Measurements from ENCODE around the gene PLPP7. TPM values are rescaled to one million over a fixed set of nuclear protein-coding genes. Genes with fewer than 3 reads are reported as not detected.

PLPP7 gene
- total RNA-seq, 4 donors from 2014 or later, result 3.8 to 14.0 (median 6.5) TPM

GRCh38 chr9:131255676-131256197 is 33.8 kb upstream of the PLPP7 start:
- TF ChIP-seq, protein P1, sequence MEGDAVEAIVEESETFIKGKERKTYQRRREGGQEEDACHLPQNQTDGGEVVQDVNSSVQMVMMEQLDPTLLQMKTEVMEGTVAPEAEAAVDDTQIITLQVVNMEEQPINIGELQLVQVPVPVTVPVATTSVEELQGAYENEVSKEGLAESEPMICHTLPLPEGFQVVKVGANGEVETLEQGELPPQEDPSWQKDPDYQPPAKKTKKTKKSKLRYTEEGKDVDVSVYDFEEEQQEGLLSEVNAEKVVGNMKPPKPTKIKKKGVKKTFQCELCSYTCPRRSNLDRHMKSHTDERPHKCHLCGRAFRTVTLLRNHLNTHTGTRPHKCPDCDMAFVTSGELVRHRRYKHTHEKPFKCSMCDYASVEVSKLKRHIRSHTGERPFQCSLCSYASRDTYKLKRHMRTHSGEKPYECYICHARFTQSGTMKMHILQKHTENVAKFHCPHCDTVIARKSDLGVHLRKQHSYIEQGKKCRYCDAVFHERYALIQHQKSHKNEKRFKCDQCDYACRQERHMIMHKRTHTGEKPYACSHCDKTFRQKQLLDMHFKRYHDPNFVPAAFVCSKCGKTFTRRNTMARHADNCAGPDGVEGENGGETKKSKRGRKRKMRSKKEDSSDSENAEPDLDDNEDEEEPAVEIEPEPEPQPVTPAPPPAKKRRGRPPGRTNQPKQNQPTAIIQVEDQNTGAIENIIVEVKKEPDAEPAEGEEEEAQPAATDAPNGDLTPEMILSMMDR (IDR thresholded peaks at IDR 0.05), result no peak
- ATAC-seq (ENCODE audit: low FRiP score), result no peak
- DNase-seq (ENCODE audit: low spot score), result no peak

- DNase-seq (ENCODE audit: low spot score) (no peak), ATAC-seq (ENCODE audit: low FRiP score) (no peak)
- TF ChIP-seq, protein P1 (IDR thresholded peaks at IDR 0.05), result no peak
These were observed 32.1 kb upstream of the PLPP7 start for GRCh38 chr9:131257266-131258025.

DNA sequence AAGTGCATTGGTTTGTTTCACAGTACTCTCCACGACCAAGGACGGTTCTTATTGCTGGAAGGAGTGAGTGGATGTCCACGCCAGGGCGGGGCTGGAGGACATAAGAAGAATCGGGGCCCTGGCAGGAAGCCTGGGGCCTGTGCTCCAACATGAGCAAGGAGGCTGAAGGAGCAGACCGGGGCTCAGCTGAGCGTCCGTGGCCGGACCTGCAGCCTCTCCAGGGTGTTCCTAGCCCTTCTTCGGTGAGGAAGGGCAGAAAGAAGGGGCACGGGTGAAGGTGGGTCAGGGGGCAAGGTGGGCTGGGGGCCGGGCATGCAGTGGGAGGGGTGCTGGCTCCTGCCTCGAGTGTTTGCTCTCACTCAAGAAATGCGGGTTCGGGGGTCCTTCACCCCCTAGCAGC is 31.3 kb upstream of the PLPP7 start:
- ATAC-seq (ENCODE audit: low FRiP score) (no peak), DNase-seq (ENCODE audit: low spot score) (no peak)
- TF ChIP-seq, protein P1 (IDR thresholded peaks at IDR 0.05), result no peak

DNA sequence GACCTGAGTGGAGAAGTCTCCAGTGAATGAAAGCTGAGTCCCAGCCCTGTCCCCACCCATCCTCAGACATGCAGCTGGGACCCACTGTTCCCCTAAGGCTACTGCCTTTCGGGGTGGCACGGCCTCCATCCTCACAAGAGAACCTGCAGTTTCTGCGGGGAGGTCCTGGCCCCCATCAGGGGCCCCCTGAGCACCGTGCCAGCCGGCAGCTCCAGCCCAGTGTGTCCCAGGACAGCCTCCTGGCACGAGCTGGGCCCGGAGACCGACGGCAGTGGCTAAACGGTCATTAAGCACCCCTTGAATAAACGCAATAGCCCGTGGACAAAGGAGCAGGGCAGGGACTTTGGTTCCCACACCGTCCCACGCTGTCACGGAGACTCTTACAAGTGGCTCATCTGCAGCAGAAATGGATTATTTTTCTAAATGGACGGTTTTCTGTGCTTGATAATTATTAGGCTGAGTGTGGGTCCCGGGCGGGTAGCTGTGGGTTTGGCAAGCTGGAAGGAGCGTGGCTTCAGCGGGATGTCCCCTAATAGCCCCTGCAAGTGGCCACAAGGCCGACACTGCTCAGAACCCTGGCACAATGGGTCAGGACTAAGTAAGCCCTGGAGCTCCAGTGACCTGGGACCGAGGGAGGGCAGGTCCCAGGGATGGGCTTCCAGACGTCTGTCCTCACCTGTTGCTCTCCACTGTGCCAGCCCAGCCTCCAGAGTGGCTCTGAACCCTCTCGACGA is 30.7 kb upstream of the PLPP7 start:
- DNase-seq (ENCODE audit: low spot score), result no peak
- TF ChIP-seq, protein P1 (IDR thresholded peaks at IDR 0.05), result no peak
- ATAC-seq (ENCODE audit: low FRiP score), result peak; percentile 7

GRCh38 chr9:131259432-131259898 is 30.1 kb upstream of the PLPP7 start:
- DNase-seq (ENCODE audit: low spot score) (no peak), ATAC-seq (ENCODE audit: low FRiP score) (no peak)

GRCh38 chr9:131259916-131260597 is 29.5 kb upstream of the PLPP7 start:
- ATAC-seq (ENCODE audit: low FRiP score) (no peak), DNase-seq (ENCODE audit: low spot score) (no peak)
- TF ChIP-seq, protein P1 (IDR thresholded peaks at IDR 0.05), result no peak

More at GRCh38 chr9:131259432-131259898, 30.1 kb upstream of the PLPP7 start:
- TF ChIP-seq, protein P1 (IDR thresholded peaks at IDR 0.05), result no peak

Data from omental fat pad (tissue), 4 donors.